ENCODE results near the gene ZSWIM4. TPM values are rescaled to one million over a fixed set of nuclear protein-coding genes. Genes with fewer than 3 reads are reported as not detected.

ZSWIM4 gene
- total RNA-seq, 2 donors from 2014 or later: 9.7 to 14.2 TPM

DNA sequence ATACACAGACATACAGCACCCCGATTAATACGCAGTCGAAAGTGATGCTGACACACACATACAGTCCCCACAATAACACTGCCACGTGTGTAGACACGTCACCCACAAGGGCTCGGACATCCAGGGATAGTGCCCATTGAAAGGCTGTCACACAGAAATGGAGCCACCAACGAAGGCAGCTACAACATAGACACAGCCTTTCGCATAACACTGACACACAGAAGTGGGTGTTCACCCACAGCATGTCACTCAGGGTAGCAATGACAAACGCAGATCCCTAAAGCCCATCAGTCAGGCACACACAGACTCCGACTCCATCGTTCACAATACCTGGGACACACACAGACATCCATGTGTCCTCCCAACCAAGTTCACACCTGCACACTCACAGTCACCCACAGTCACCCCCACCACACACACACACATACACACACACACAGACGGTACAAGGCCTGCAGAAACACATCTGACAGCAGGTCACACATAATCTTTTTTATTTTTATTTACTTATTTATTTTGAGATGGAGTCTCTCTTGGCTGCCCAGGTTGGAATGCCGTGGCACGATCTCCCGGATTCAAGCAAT is 71.3 kb downstream of the ZSWIM4 start:
- Histone ChIP-seq H3K4me3 (peak overlapping the region in 1 of 2 donors; percentile 64), H3K27me3 (replicated peaks; ENCODE audit: insufficient read depth) (no peaks in the 10 kb centered on the region), H3K9me3 (no peaks in the 10 kb centered on the region), H3K36me3 (no peaks in the 10 kb centered on the region), H3K27ac (no peak overlapping the region), H3K4me1 (replicated peaks) (peaks cover 7% of the 10 kb centered on the region)
- 61% methylated on average over 15 of the region's 15 CpGs for WGBS
- intact Hi-C loops (cut with DNase I): loop anchor here (10.0 kb wide), 2 partner anchors 262 to 712 kb away; partner anchors contain the start of genes IER2 and STX10
- TF ChIP-seq POLR2AphosphoS5 (IDR thresholded peaks at IDR 0.05): no peak
- TF ChIP-seq, protein P1, sequence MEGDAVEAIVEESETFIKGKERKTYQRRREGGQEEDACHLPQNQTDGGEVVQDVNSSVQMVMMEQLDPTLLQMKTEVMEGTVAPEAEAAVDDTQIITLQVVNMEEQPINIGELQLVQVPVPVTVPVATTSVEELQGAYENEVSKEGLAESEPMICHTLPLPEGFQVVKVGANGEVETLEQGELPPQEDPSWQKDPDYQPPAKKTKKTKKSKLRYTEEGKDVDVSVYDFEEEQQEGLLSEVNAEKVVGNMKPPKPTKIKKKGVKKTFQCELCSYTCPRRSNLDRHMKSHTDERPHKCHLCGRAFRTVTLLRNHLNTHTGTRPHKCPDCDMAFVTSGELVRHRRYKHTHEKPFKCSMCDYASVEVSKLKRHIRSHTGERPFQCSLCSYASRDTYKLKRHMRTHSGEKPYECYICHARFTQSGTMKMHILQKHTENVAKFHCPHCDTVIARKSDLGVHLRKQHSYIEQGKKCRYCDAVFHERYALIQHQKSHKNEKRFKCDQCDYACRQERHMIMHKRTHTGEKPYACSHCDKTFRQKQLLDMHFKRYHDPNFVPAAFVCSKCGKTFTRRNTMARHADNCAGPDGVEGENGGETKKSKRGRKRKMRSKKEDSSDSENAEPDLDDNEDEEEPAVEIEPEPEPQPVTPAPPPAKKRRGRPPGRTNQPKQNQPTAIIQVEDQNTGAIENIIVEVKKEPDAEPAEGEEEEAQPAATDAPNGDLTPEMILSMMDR (IDR thresholded peaks at IDR 0.05): no peak
- no peak for TF ChIP-seq POLR2A (IDR thresholded peaks at IDR 0.05)
- DNase-seq (ENCODE audit: low spot score): no peak

DNA sequence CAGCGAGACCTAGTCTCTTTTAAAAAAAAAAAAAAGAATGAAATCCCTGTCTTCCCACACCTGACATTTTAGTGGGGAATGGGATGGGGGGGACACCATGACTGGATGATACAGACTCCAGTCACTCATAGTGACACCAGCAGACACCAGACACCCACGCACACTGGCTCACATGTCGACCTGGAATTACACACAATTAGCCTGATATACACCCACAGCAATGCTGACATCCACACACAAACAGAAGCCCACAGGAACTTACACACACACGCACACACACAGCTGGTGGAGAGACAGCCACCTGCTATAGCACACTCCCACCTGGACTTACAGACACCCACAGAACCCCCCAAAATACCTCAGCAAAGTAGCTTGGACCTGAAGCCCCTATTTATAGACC is 73.4 kb downstream of the ZSWIM4 start:
- Histone ChIP-seq H3K4me3 (no peak overlapping the region), H3K27ac (no peak overlapping the region), H3K9me3 (no peaks in the 10 kb centered on the region), H3K4me1 (replicated peaks) (peaks cover 3% of the 10 kb centered on the region), H3K36me3 (no peaks in the 10 kb centered on the region), H3K27me3 (replicated peaks; ENCODE audit: insufficient read depth) (no peaks in the 10 kb centered on the region)
- DNase-seq (ENCODE audit: low spot score): no peak
- WGBS: 79% methylated on average over 4 of the region's 4 CpGs
- TF ChIP-seq, protein P1 (IDR thresholded peaks at IDR 0.05): no peak
- TF ChIP-seq POLR2A (IDR thresholded peaks at IDR 0.05) (no peak), POLR2AphosphoS5 (IDR thresholded peaks at IDR 0.05) (no peak)
- intact Hi-C loops (cut with DNase I): loop anchor here (10.0 kb wide), 2 partner anchors 264 to 714 kb away; partner anchors contain the start of genes IER2 and STX10

DNA sequence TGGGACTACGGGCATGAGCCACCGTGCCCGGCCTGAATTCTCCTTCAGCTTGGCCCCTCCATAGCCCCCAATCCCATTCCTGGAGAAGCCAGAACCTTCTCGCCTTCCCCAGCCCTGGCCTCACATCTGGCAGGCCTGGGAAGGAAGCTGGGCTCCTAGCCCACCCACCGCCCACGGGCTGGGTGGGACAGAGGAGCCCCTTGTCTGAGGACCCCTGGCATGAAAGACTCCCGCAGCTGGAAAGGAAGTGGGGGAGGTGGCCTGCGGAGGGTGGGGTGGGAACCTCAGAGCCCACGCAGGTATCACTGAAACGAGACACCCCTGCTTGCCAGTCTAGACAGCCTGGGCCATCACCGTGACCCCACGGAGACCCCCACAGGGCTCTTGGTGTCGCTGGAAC is 74.0 kb downstream of the ZSWIM4 start:
- no peaks in the 10 kb centered on the region for H3K9me3 ChIP-seq
- DNase-seq (ENCODE audit: low spot score): no peak
- H3K27me3 ChIP-seq (replicated peaks; ENCODE audit: insufficient read depth): no peaks in the 10 kb centered on the region
- intact Hi-C loops (cut with DNase I): loop anchor here (10.0 kb wide), 2 partner anchors 264 to 714 kb away; partner anchors contain the start of genes IER2 and STX10
- no peaks in the 10 kb centered on the region for H3K36me3 ChIP-seq
- TF ChIP-seq POLR2AphosphoS5 (IDR thresholded peaks at IDR 0.05): no peak
- TF ChIP-seq POLR2A (IDR thresholded peaks at IDR 0.05): no peak
- TF ChIP-seq, protein P1 (IDR thresholded peaks at IDR 0.05): no peak
- H3K4me1 ChIP-seq (replicated peaks): peaks cover 3% of the 10 kb centered on the region
- H3K4me3 ChIP-seq: no peak overlapping the region
- WGBS: 67% methylated on average over 13 of the region's 13 CpGs
- no peak overlapping the region for H3K27ac ChIP-seq

DNA sequence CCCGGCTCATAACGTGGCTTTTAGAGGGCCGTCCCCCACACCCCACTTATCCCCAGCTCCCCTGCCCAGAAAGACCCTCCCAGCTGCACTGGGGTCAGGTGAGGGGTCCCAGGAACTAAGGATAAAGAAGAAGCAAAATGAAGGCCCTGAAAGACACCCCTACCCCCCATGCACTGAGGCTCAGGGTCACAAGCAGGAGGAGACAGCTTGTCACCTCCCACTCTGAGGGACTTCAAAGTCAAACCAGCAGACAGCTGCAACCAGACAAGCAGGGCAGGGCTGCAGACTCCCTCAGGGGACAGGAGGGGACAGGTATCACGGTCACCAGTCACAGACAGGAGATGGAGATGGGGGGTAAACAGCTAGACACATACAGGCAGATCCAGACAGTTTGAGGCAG is 75.6 kb downstream of the ZSWIM4 start:
- TF ChIP-seq POLR2A (IDR thresholded peaks at IDR 0.05) (no peak), POLR2AphosphoS5 (IDR thresholded peaks at IDR 0.05) (no peak)
- TF ChIP-seq, protein P1 (IDR thresholded peaks at IDR 0.05): no peak
- no peaks in the 10 kb centered on the region for H3K9me3 ChIP-seq
- no peaks in the 10 kb centered on the region for H3K36me3 ChIP-seq
- intact Hi-C loops (cut with DNase I): no loop called here
- peaks cover 3% of the 10 kb centered on the region for H3K4me1 ChIP-seq (replicated peaks)
- no peak overlapping the region for H3K27ac ChIP-seq
- WGBS: 90% methylated on average over 4 of the region's 4 CpGs
- H3K27me3 ChIP-seq (replicated peaks; ENCODE audit: insufficient read depth): no peaks in the 10 kb centered on the region
- H3K4me3 ChIP-seq: no peak overlapping the region
- no peak for DNase-seq (ENCODE audit: low spot score)

DNA sequence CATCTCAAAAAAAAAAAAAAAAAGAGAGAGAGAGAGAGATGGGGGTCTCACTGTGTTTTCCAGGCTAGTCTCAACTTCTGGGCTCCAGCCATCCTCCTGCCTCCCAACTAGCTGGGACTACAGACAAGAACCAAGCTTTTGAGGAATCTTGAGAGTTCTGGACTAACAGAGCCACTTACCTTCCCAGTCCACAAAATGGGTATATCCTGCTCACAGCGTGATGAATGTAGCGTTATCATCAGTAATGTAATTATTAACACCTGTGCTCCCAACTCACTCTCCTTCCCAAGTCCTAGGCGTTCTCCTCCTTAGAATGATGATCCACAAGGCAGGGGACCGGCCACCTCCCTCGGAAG is 77.1 kb downstream of the ZSWIM4 start:
- DNase-seq (ENCODE audit: low spot score): no peak
- Histone ChIP-seq H3K4me3 (peak overlapping the region in 1 of 2 donors; percentile 31), H3K27ac (no peak overlapping the region), H3K36me3 (no peaks in the 10 kb centered on the region), H3K9me3 (no peaks in the 10 kb centered on the region), H3K4me1 (replicated peaks) (no peaks in the 10 kb centered on the region), H3K27me3 (replicated peaks; ENCODE audit: insufficient read depth) (no peaks in the 10 kb centered on the region)
- TF ChIP-seq POLR2A (IDR thresholded peaks at IDR 0.05): no peak
- TF ChIP-seq, protein P1 (IDR thresholded peaks at IDR 0.05): no peak
- TF ChIP-seq POLR2AphosphoS5 (IDR thresholded peaks at IDR 0.05): no peak
- WGBS: 55% methylated on average over 5 of the region's 5 CpGs
- intact Hi-C loops (cut with DNase I): no loop called here

Measured in prostate gland (tissue), 2 donors.